Measurements from ENCODE around the gene C2CD2.

Gene C2CD2

GRCh38 chr21:41874611-41875010 lies 79.2 kb downstream of the C2CD2 start:
- DNase-seq: no peak
- TF ChIP-seq CTCF (IDR thresholded peaks at IDR 0.05): no peak
- Mint-ChIP-seq H3K27me3 (ENCODE audit: low read depth, poor library complexity) (peaks cover 4% of the 10 kb centered on the region), H3K27ac (no peak overlapping the region), H3K4me1 (peaks cover 58% of the 10 kb centered on the region), H3K36me3 (ENCODE audit: low read depth) (no peaks in the 10 kb centered on the region), H3K4me3 (no peak overlapping the region), H3K9me3 (no peaks in the 10 kb centered on the region)

GRCh38 chr21:41873426-41873825 lies 80.4 kb downstream of the C2CD2 start:
- Mint-ChIP-seq H3K9me3 (no peaks in the 10 kb centered on the region), H3K36me3 (ENCODE audit: low read depth) (no peaks in the 10 kb centered on the region), H3K27me3 (ENCODE audit: low read depth, poor library complexity) (peaks cover 4% of the 10 kb centered on the region), H3K4me3 (no peak overlapping the region), H3K27ac (no peak overlapping the region), H3K4me1 (peaks cover 58% of the 10 kb centered on the region)
- no peak for DNase-seq
- TF ChIP-seq CTCF (IDR thresholded peaks at IDR 0.05): no peak

- no peak overlapping the region for H3K4me3 Mint-ChIP-seq
- peaks cover 59% of the 10 kb centered on the region for H3K4me1 Mint-ChIP-seq
- no peaks in the 10 kb centered on the region for H3K36me3 Mint-ChIP-seq (ENCODE audit: low read depth)
- no peak overlapping the region for H3K27ac Mint-ChIP-seq
- no peak for DNase-seq
- H3K27me3 Mint-ChIP-seq (ENCODE audit: low read depth, poor library complexity): peaks cover 4% of the 10 kb centered on the region
- H3K9me3 Mint-ChIP-seq: no peaks in the 10 kb centered on the region
- no peak for TF ChIP-seq CTCF (IDR thresholded peaks at IDR 0.05)
These were observed 80.8 kb downstream of the C2CD2 start for GRCh38 chr21:41873005-41873404.

- no peak overlapping the region for H3K27ac Mint-ChIP-seq
- TF ChIP-seq CTCF (IDR thresholded peaks at IDR 0.05): no peak
- H3K36me3 Mint-ChIP-seq (ENCODE audit: low read depth): no peaks in the 10 kb centered on the region
- DNase-seq: no peak
- H3K9me3 Mint-ChIP-seq: no peaks in the 10 kb centered on the region
- H3K27me3 Mint-ChIP-seq (ENCODE audit: low read depth, poor library complexity): peaks cover 4% of the 10 kb centered on the region
- no peak overlapping the region for H3K4me3 Mint-ChIP-seq
- H3K4me1 Mint-ChIP-seq: peaks cover 56% of the 10 kb centered on the region
These were observed 82.4 kb downstream of the C2CD2 start for GRCh38 chr21:41871293-41872030.

- no peaks in the 10 kb centered on the region for H3K9me3 Mint-ChIP-seq
- H3K27me3 Mint-ChIP-seq (ENCODE audit: low read depth, poor library complexity): peaks cover 4% of the 10 kb centered on the region
- no peak overlapping the region for H3K4me3 Mint-ChIP-seq
- no peak for TF ChIP-seq CTCF (IDR thresholded peaks at IDR 0.05)
- no peak overlapping the region for H3K27ac Mint-ChIP-seq
- DNase-seq: no peak
- H3K4me1 Mint-ChIP-seq: peaks cover 56% of the 10 kb centered on the region
- H3K36me3 Mint-ChIP-seq (ENCODE audit: low read depth): no peaks in the 10 kb centered on the region
These were observed 84.0 kb downstream of the C2CD2 start for GRCh38 chr21:41869771-41870170.

GRCh38 chr21:41868062-41868710 lies 85.6 kb downstream of the C2CD2 start:
- H3K27ac Mint-ChIP-seq: no peak overlapping the region
- no peaks in the 10 kb centered on the region for H3K36me3 Mint-ChIP-seq (ENCODE audit: low read depth)

More at GRCh38 chr21:41868062-41868710, 85.6 kb downstream of the C2CD2 start:
- H3K4me3 Mint-ChIP-seq: no peak overlapping the region
- no peak for TF ChIP-seq CTCF (IDR thresholded peaks at IDR 0.05)
- peaks cover 47% of the 10 kb centered on the region for H3K4me1 Mint-ChIP-seq
- H3K9me3 Mint-ChIP-seq: no peaks in the 10 kb centered on the region
- DNase-seq: no peak
- H3K27me3 Mint-ChIP-seq (ENCODE audit: low read depth, poor library complexity): no peaks in the 10 kb centered on the region
